DMS153 treated with DMSO at 0.1 percent for 48 hours (cell line): Measurements from ENCODE around the gene LTB4R2.
A peak's percentile ranks its signal among the peaks of the same experiment; 100 is the strongest.

Source experiments
- DNase-seq: peaks from one replicate; lab custom pipeline; 2025; ENCODE audit not compliant: unreplicated experiment; lab: John Stamatoyannopoulos, UW

The LTB4R2 gene

GRCh38 chr14:24298892-24299254 lies 11.1 kb upstream of the LTB4R2 start:
- DNase-seq = no peak

GRCh38 chr14:24299255-24300191 lies 10.4 kb upstream of the LTB4R2 start, which contains the start of the genes DHRS1 and NOP9:
Gene DHRS1 (minus strand): TSS chr14:24299780. CDS start chr14:24299106, 674 bp downstream.
Gene NOP9 (plus strand): TSS chr14:24299850. CDS start chr14:24299955, 105 bp downstream.
- DNase-seq = peak; percentile 67

- DNase-seq = no peak
These were observed 9.5 kb upstream of the LTB4R2 start for GRCh38 chr14:24300326-24300980.

- no peak for DNase-seq
These were observed 5.9 kb upstream of the LTB4R2 start for GRCh38 chr14:24304019-24304387.

- DNase-seq = no peak
These were observed 2.8 kb upstream of the LTB4R2 start for GRCh38 chr14:24307156-24307574.

GRCh38 chr14:24307575-24308341 lies 2.2 kb upstream of the LTB4R2 start, which contains the start of gene CIDEB:
Gene CIDEB (minus strand): TSS chr14:24307977. CDS start chr14:24307858, 119 bp downstream.
- DNase-seq = peak; percentile 4

- DNase-seq = no peak
These were observed 1.4 kb upstream of the LTB4R2 start for GRCh38 chr14:24308342-24309124.

- no peak for DNase-seq
These were observed 315 bp downstream of the LTB4R2 start for GRCh38 chr14:24310265-24310645.

GRCh38 chr14:24310646-24311604 lies 985 bp downstream of the LTB4R2 start, which contains the start of gene LTB4R:
Gene LTB4R (plus strand): TSS chr14:24311502. CDS start chr14:24315652, 4,150 bp downstream.
- DNase-seq = peak; percentile 36

GRCh38 chr14:24311837-24312615 lies 2.1 kb downstream of the LTB4R2 start:
- no peak for DNase-seq

- DNase-seq = no peak
These were observed 3.0 kb downstream of the LTB4R2 start for GRCh38 chr14:24312736-24313507.

- DNase-seq = no peak
These were observed 4.0 kb downstream of the LTB4R2 start for GRCh38 chr14:24313913-24314312.

GRCh38 chr14:24314377-24315193 lies 4.6 kb downstream of the LTB4R2 start:
- DNase-seq = no peak

- DNase-seq = no peak
These were observed 5.4 kb downstream of the LTB4R2 start for GRCh38 chr14:24315243-24315806.

- peak; percentile 3 for DNase-seq
These were observed 6.1 kb downstream of the LTB4R2 start for GRCh38 chr14:24315807-24316596.

- no peak for DNase-seq
These were observed 6.6 kb downstream of the LTB4R2 start for GRCh38 chr14:24316597-24316950.
